B cell (primary cell): ENCODE data around the gene PDZD8. TPM values are rescaled to one million over a fixed set of nuclear protein-coding genes. Genes with fewer than 3 reads are reported as not detected.

Experiments
- ATAC-seq: fragments of 200-7000 bp; cut with Tn5 transposase; one replicate; pipeline ENCODE4 v1.10.0; 2021; ENCODE audit warnings: low read depth, mild to moderate bottlenecking, moderate number of reproducible peaks, moderate library complexity
- CTCF ChIA-PET: fragments of 350-600 bp; sonication (Branson Sonifier 250); formaldehyde crosslinking; loops from one replicate; lab custom pipeline; 2021; ENCODE audit warnings: antibody characterized with exemption, inconsistent platforms; lab: Charles Lee
- POLR2A ChIA-PET: fragments of 350-600 bp; sonication (Branson Sonifier 250); formaldehyde crosslinking; loops from one replicate; lab custom pipeline; 2021; ENCODE audit warnings: antibody characterized with exemption; lab: Charles Lee
- DNase-seq: peaks from one replicate; pipeline ENCODE4 v3.0.0; 2013
- H2AFZ ChIP-seq: 2 replicates; pipeline ENCODE4 v1.6.1; 2012; ENCODE audit warnings: mild to moderate bottlenecking, low read depth, low read length; ENCODE audit not compliant: insufficient read depth, poor library complexity, severe bottlenecking
- H3K27ac ChIP-seq, 2 donors: 1 replicate in 1 of 2; 2 replicates in 1 of 2; pipeline ENCODE4 v1.5.1; 2012 to 2013; ENCODE audit warnings: low read length in 2 of 2, mild to moderate bottlenecking in 2 of 2, moderate library complexity in 1 of 2
- H3K27me3 ChIP-seq, 4 experiments: fragments of 200-600 bp in 1 of 4; sonication (generic) in 1 of 4; replicated peaks in 1 of 4; 1 replicate in 2 of 4; 2 replicates in 2 of 4; pipeline versions ENCODE4 v1.6.1 to v1.7.0; 2013 to 2016; ENCODE audit warnings: low read length in 3 of 4, mild to moderate bottlenecking in 2 of 4, mixed read lengths in 1 of 4, moderate library complexity in 1 of 4; ENCODE audit not compliant: insufficient read depth in 4 of 4, control insufficient read depth in 3 of 4; ENCODE audit errors: control extremely low read depth in 1 of 4
- H3K36me3 ChIP-seq, 2 experiments: replicated peaks in 1 of 2; 1 replicate in 1 of 2; 2 replicates in 1 of 2; pipeline versions ENCODE4 v1.6.1 to v1.7.1; 2013; ENCODE audit warnings: low read length in 1 of 2; ENCODE audit not compliant: insufficient read depth in 2 of 2, control insufficient read depth in 1 of 2; ENCODE audit errors: control extremely low read depth in 1 of 2, extremely low read depth in 1 of 2
- H3K4me1 ChIP-seq, 2 donors: fragments of 200-600 bp in 1 of 2; sonication (generic) in 1 of 2; 1 replicate in 1 of 2; 2 replicates in 1 of 2; pipeline versions ENCODE4 v1.5.1 to v1.6.1; 2013 to 2017; ENCODE audit warnings: low read length in 2 of 2; ENCODE audit not compliant: control insufficient read depth in 2 of 2, insufficient read depth in 2 of 2
- H3K4me2 ChIP-seq: replicated peaks from 2 replicates; pipeline ENCODE3; 2012; ENCODE audit warnings: mild to moderate bottlenecking, low read depth, low read length; ENCODE audit not compliant: poor library complexity, severe bottlenecking
- H3K4me3 ChIP-seq, 5 experiments: fragments of 200-600 bp in 1 of 5; sonication (generic) in 1 of 5; 1 replicate in 3 of 5; 2 replicates in 2 of 5; pipeline versions ENCODE4 v1.5.1 to v1.7.0; 2011 to 2016; ENCODE audit warnings: low read length in 4 of 5, mild to moderate bottlenecking in 4 of 5, low read depth in 2 of 5, control low read depth in 1 of 5, moderate library complexity in 1 of 5; ENCODE audit not compliant: insufficient read depth in 1 of 5; ENCODE audit errors: control extremely low read depth in 1 of 5, extremely low read depth in 1 of 5
- H3K79me2 ChIP-seq: fragments of 200-600 bp; sonication (generic); one replicate; pipeline ENCODE4 v1.6.0; 2016; ENCODE audit warnings: low read length; ENCODE audit not compliant: control insufficient read depth, insufficient read depth
- H3K9ac ChIP-seq: fragments of 200-600 bp; sonication (generic); 2 replicates; pipeline ENCODE4 v1.6.1; 2017; ENCODE audit warnings: mild to moderate bottlenecking, low read length, moderate library complexity
- H3K9me3 ChIP-seq, 3 donors: one replicate each; pipeline versions ENCODE4 v1.6.1 to v1.7.1; 2013; ENCODE audit warnings: low read length in 2 of 3; ENCODE audit not compliant: control insufficient read depth in 2 of 3, insufficient read depth in 1 of 3; ENCODE audit errors: control extremely low read depth in 1 of 3
- H4K20me1 ChIP-seq: 2 replicates; pipeline ENCODE4 v1.6.0; 2012; ENCODE audit warnings: mild to moderate bottlenecking, low read length; ENCODE audit not compliant: insufficient read depth, control insufficient read depth, poor library complexity, severe bottlenecking
- H3K27ac Mint-ChIP-seq: one replicate; pipeline ENCODE4 v1.8.0; 2021; ENCODE audit warnings: mixed read lengths
- H3K27me3 Mint-ChIP-seq: one replicate; pipeline ENCODE4 v1.8.0; 2021; ENCODE audit warnings: mixed read lengths
- H3K4me1 Mint-ChIP-seq: one replicate; pipeline ENCODE4 v1.8.0; 2021; ENCODE audit warnings: mixed read lengths
- H3K4me3 Mint-ChIP-seq: one replicate; pipeline ENCODE4 v1.8.0; 2021; ENCODE audit warnings: mixed read lengths
- H3K9me3 Mint-ChIP-seq: one replicate; pipeline ENCODE4 v1.8.0; 2022; ENCODE audit warnings: mixed read lengths; ENCODE audit not compliant: insufficient read depth
- EZH2 ChIP-seq: IDR thresholded peaks from 2 replicates; pipeline ENCODE4 v1.6.1; 2012; ENCODE audit warnings: borderline replicate concordance, low read depth, mild to moderate bottlenecking, moderate library complexity, low read length; ENCODE audit not compliant: insufficient read depth, poor library complexity, severe bottlenecking
- WGBS: methylation state at CpG from one replicate; pipeline ENCODE4 v1.1.5; 2013; ENCODE audit warnings: missing lambda C conversion rate; ENCODE audit not compliant: insufficient coverage; 5-methylcytosine and 5-hydroxymethylcytosine counted together
- intact Hi-C: fragments of 100-400 bp; cut with micrococcal nuclease; formaldehyde crosslinking; loops from one replicate; pipeline ENCODE4 v1.10.0; 2022
- polyA plus RNA-seq: library from polyadenylated mRNA; depleted of rRNA; stranded (reverse); fragments of >200 nt; gene quantifications from 2 replicates; pipeline ENCODE4 v1.2.3, GENCODE V29; 2012
- total RNA-seq, 2 donors: library from RNA; stranded (reverse); fragments of 120-200 nt in 1 of 2; gene quantifications; 1 replicate in 1 of 2; 2 replicates in 1 of 2; pipeline versions ENCODE4 v1.2.3 to v1.2.4, GENCODE V29; 2013 to 2022
- TF ChIP-seq, protein P1 (sequence below): fragments of 200-600 bp; IDR thresholded peaks from one replicate; pipeline ENCODE4 v1.8.0; 2022; ENCODE audit warnings: antibody characterized with exemption, mild to moderate bottlenecking

PDZD8 gene
- total and polyA plus RNA-seq, 2 donors (not counting 1 experiment from before 2014, with no cell fraction given), result 4.9 to 13.2 TPM

- Histone ChIP-seq H3K4me1 (no peaks in the 10 kb centered on the region), H3K27ac (no peak overlapping the region), H3K27me3 (no peaks in the 10 kb centered on the region), H3K4me3 (no peak overlapping the region), H3K79me2 (no peaks in the 10 kb centered on the region), H3K9me3 (no peaks in the 10 kb centered on the region), H3K4me2 (no peak overlapping the region), H3K9ac (no peak overlapping the region), H3K36me3 (no peaks in the 10 kb centered on the region), H2AFZ (no peak overlapping the region), H4K20me1 (no peaks in the 10 kb centered on the region)
- intact Hi-C loops, result no loop called here
- no CpG with 5 or more reads among the region's 3 CpGs for WGBS
- H3K4me1 Mint-ChIP-seq, result no peaks in the 10 kb centered on the region
- ChIA-PET CTCF (interaction anchor here (1.8 kb wide), 1 partner anchor 11 kb away, joined by 6 read pairs; no protein-coding TSS in a partner anchor), POLR2A (no interaction called here)
- no peak overlapping the region for H3K4me3 Mint-ChIP-seq
- H3K27ac Mint-ChIP-seq, result no peak overlapping the region
- no peaks in the 10 kb centered on the region for H3K9me3 Mint-ChIP-seq
- DNase-seq (no peak), ATAC-seq (no peak)
- TF ChIP-seq, protein P1, sequence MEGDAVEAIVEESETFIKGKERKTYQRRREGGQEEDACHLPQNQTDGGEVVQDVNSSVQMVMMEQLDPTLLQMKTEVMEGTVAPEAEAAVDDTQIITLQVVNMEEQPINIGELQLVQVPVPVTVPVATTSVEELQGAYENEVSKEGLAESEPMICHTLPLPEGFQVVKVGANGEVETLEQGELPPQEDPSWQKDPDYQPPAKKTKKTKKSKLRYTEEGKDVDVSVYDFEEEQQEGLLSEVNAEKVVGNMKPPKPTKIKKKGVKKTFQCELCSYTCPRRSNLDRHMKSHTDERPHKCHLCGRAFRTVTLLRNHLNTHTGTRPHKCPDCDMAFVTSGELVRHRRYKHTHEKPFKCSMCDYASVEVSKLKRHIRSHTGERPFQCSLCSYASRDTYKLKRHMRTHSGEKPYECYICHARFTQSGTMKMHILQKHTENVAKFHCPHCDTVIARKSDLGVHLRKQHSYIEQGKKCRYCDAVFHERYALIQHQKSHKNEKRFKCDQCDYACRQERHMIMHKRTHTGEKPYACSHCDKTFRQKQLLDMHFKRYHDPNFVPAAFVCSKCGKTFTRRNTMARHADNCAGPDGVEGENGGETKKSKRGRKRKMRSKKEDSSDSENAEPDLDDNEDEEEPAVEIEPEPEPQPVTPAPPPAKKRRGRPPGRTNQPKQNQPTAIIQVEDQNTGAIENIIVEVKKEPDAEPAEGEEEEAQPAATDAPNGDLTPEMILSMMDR, result no peak
- TF ChIP-seq EZH2, result no peak
- no peaks in the 10 kb centered on the region for H3K27me3 Mint-ChIP-seq
These were observed 100.1 kb downstream of the PDZD8 start for GRCh38 chr10:117275121-117275520.

- Histone ChIP-seq H3K4me2 (no peak overlapping the region), H4K20me1 (no peaks in the 10 kb centered on the region), H3K9ac (no peak overlapping the region), H3K36me3 (no peaks in the 10 kb centered on the region), H3K4me3 (no peak overlapping the region), H3K4me1 (no peaks in the 10 kb centered on the region), H3K27me3 (no peaks in the 10 kb centered on the region), H3K27ac (no peak overlapping the region), H2AFZ (no peak overlapping the region), H3K9me3 (no peaks in the 10 kb centered on the region), H3K79me2 (no peaks in the 10 kb centered on the region)
- ATAC-seq, result no peak
- WGBS, result 91% methylated on average over 4 of the region's 5 CpGs
- intact Hi-C loops, result no loop called here
- CTCF ChIA-PET, result interaction anchor here (1.8 kb wide), 1 partner anchor 11 kb away, joined by 6 read pairs; no protein-coding TSS in a partner anchor
- no peak for DNase-seq
- H3K4me1 Mint-ChIP-seq, result no peaks in the 10 kb centered on the region
- no peak overlapping the region for H3K4me3 Mint-ChIP-seq
- no peaks in the 10 kb centered on the region for H3K9me3 Mint-ChIP-seq
- POLR2A ChIA-PET, result no interaction called here
- no peaks in the 10 kb centered on the region for H3K27me3 Mint-ChIP-seq
- no peak for TF ChIP-seq EZH2
- TF ChIP-seq, protein P1, result no peak
- H3K27ac Mint-ChIP-seq, result no peak overlapping the region
These were observed 100.7 kb downstream of the PDZD8 start for GRCh38 chr10:117274509-117274908.
